HepG2 (cell line): ENCODE results near the gene YWHAH. TPM values are rescaled to one million over a fixed set of nuclear protein-coding genes. Genes with fewer than 3 reads are reported as not detected.
A peak's percentile ranks its signal among the peaks of the same experiment; 100 is the strongest.

Source experiments
- ATAC-seq: fragments of 200-7000 bp; cut with Tn5 transposase; 3 replicates; pipeline ENCODE4 v1.9.1; 2020; ENCODE audit warnings: mild to moderate bottlenecking, moderate library complexity
- BruUV-seq: library from RNA; stranded (reverse); fragments of 400-500 nt; replicated peaks from 2 replicates; lab custom pipeline; 2021; lab: Mats Ljungman, UMichigan
- CTCF ChIA-PET: fragments of 300-600 bp; formaldehyde crosslinking; extraction: SDS; loops from one replicate; lab custom pipeline; 2021; ENCODE audit warnings: low total read pairs, inconsistent platforms, low intra/inter-chr PET ratio; lab: Yijun Ruan, JAX
- POLR2A ChIA-PET: fragments of 350-600 bp; sonication (Branson Sonifier 250); formaldehyde crosslinking; loops from one replicate; lab custom pipeline; 2020; ENCODE audit warnings: antibody characterized with exemption, inconsistent platforms; lab: Yijun Ruan, JAX
- DNase-seq: peaks from one replicate; pipeline ENCODE4 v3.0.0-alpha.2; 2015; ENCODE audit warnings: low spot score
- FAIRE-seq: peaks from 3 replicates; lab custom pipeline; 2011; peaks lifted over from hg19 to GRCh38; lab: Jason Lieb, UNC
- H2AFZ ChIP-seq: one replicate; pipeline ENCODE4 v1.6.1; 2011; ENCODE audit warnings: low read length, inconsistent platforms
- H3K27ac ChIP-seq: fragments of 300-600 bp; 3 replicates; pipeline ENCODE4 v1.8.0; 2011; ENCODE audit warnings: mixed run types, mild to moderate bottlenecking, mixed read lengths, low read length, inconsistent platforms; ENCODE audit not compliant: insufficient read depth; ENCODE audit errors: extremely low read length
- H3K27me3 ChIP-seq, 2 experiments: fragments of 200-600 bp in 1 of 2; 2 replicates in 1 of 2; 3 replicates in 1 of 2; pipeline versions ENCODE4 v1.6.0 to v1.8.0; 2011; ENCODE audit warnings: low read length in 2 of 2, mild to moderate bottlenecking in 2 of 2, moderate library complexity in 2 of 2, inconsistent platforms in 1 of 2; ENCODE audit not compliant: insufficient read depth in 2 of 2, control insufficient read depth in 1 of 2
- H3K36me3 ChIP-seq, 2 experiments: fragments of 200-600 bp in 1 of 2; replicated peaks in 1 of 2; 2 replicates in 1 of 2; 3 replicates in 1 of 2; pipeline versions ENCODE4 v1.5.1 to v1.8.0; 2011; ENCODE audit warnings: low read length in 2 of 2, inconsistent platforms in 1 of 2; ENCODE audit not compliant: insufficient read depth in 2 of 2, control insufficient read depth in 1 of 2
- H3K4me1 ChIP-seq: 2 replicates; pipeline ENCODE4 v1.5.1; 2012; ENCODE audit warnings: low read length, inconsistent platforms; ENCODE audit not compliant: insufficient read depth
- H3K4me2 ChIP-seq: 2 replicates; pipeline ENCODE4 v1.6.0; 2011; ENCODE audit warnings: low read depth, low read length, inconsistent platforms
- H3K4me3 ChIP-seq, 3 experiments: fragments of 200-600 bp in 1 of 3; sonication (generic), shearing (Covaris generic) in 1 of 3; replicated peaks in 1 of 3; 2 replicates each; pipeline ENCODE4 v1.5.1; 2011 to 2016; ENCODE audit warnings: low read length in 3 of 3, inconsistent platforms in 2 of 3, low read depth in 2 of 3, mild to moderate bottlenecking in 2 of 3, control low read depth in 1 of 3, mixed read lengths in 1 of 3; ENCODE audit not compliant: insufficient read depth in 1 of 3
- H3K79me2 ChIP-seq: one replicate; pipeline ENCODE4 v1.6.1; 2011; ENCODE audit warnings: low read length, inconsistent platforms; ENCODE audit not compliant: insufficient read depth
- H3K9ac ChIP-seq: 2 replicates; pipeline ENCODE4 v1.6.0; 2011; ENCODE audit warnings: mild to moderate bottlenecking, low read depth, low read length, inconsistent platforms; ENCODE audit not compliant: insufficient read depth
- H3K9me3 ChIP-seq: 2 replicates; pipeline ENCODE4 v1.5.1; 2012; ENCODE audit warnings: mild to moderate bottlenecking, low read length
- H4K20me1 ChIP-seq: 2 replicates; pipeline ENCODE4 v1.6.0; 2011; ENCODE audit warnings: inconsistent platforms, mild to moderate bottlenecking, low read length, moderate library complexity; ENCODE audit not compliant: insufficient read depth
- ATF5 ChIP-seq: sonication (generic); formaldehyde crosslinking; IDR thresholded peaks from 2 replicates; pipeline ENCODE4 v1.4.0; 2020; ENCODE audit warnings: mild to moderate bottlenecking, low read depth, missing genetic modification reagents
- DPF2 ChIP-seq: sonication (generic); formaldehyde crosslinking; IDR thresholded peaks from 2 replicates; pipeline ENCODE4 v1.4.0; 2020; ENCODE audit warnings: mild to moderate bottlenecking, low read depth, missing genetic modification reagents, borderline replicate concordance
- FOXJ3 ChIP-seq: sonication (generic); formaldehyde crosslinking; IDR thresholded peaks from 2 replicates; pipeline ENCODE4 v1.4.0; 2020; ENCODE audit warnings: missing genetic modification reagents, mild to moderate bottlenecking, borderline replicate concordance
- GATA4 ChIP-seq: sonication (generic); IDR thresholded peaks from 2 replicates; pipeline ENCODE4 v1.6.1; 2016; ENCODE audit warnings: antibody characterized with exemption, low read depth, borderline replicate concordance
- GTF2F1 ChIP-seq: fragments of 150-350 bp; IDR thresholded peaks from 2 replicates; pipeline ENCODE4 v1.6.1; 2014; ENCODE audit warnings: low read length
- NCOR1 ChIP-seq: fragments of 200-600 bp; sonication (generic); IDR thresholded peaks from 2 replicates; pipeline ENCODE4 v1.7.0; 2017; ENCODE audit warnings: antibody characterized with exemption, low read length, borderline replicate concordance
- PTBP1 ChIP-seq: fragments of 200-400 bp; formaldehyde crosslinking; IDR thresholded peaks from 2 replicates; pipeline ENCODE4 v1.6.1; 2018; ENCODE audit warnings: low read length, low read depth; ENCODE audit not compliant: poor library complexity, severe bottlenecking
- REXO4 ChIP-seq: sonication (generic); formaldehyde crosslinking; IDR thresholded peaks from 2 replicates; pipeline ENCODE4 v1.8.0; 2022; ENCODE audit warnings: missing genetic modification reagents, mild to moderate bottlenecking, borderline replicate concordance
- SOX13 ChIP-seq, 3 experiments: fragments of 450-650 bp in 1 of 3; sonication (generic) in 1 of 3; formaldehyde crosslinking in 1 of 3; IDR thresholded peaks in 2 of 3; conservative IDR thresholded peaks in 1 of 3; 2 replicates each; pipeline versions ENCODE4 v1.5.0 to v1.6.1; 2016 to 2020; ENCODE audit warnings: antibody characterized with exemption in 1 of 3, mild to moderate bottlenecking in 1 of 3, missing compliant biosample characterization in 1 of 3, missing genetic modification reagents in 1 of 3, moderate library complexity in 1 of 3
- ZBTB42 ChIP-seq: sonication (generic); formaldehyde crosslinking; IDR thresholded peaks from 2 replicates; pipeline ENCODE4 v1.5.0; 2020; ENCODE audit warnings: mild to moderate bottlenecking, missing genetic modification reagents
- ZBTB7A ChIP-seq: sonication (generic); formaldehyde crosslinking; IDR thresholded peaks from 2 replicates; pipeline ENCODE4 v1.8.0; 2022; ENCODE audit warnings: mild to moderate bottlenecking, missing genetic modification reagents
- ZBTB7B ChIP-seq: sonication (generic); formaldehyde crosslinking; IDR thresholded peaks from 2 replicates; pipeline ENCODE4 v1.4.0; 2020; ENCODE audit warnings: missing genetic modification reagents
- ZNF605 ChIP-seq: sonication (generic); formaldehyde crosslinking; IDR thresholded peaks from 2 replicates; pipeline ENCODE4 v1.8.0; 2022; ENCODE audit warnings: mild to moderate bottlenecking, missing genetic modification reagents
- ZNF687 ChIP-seq: sonication (generic); formaldehyde crosslinking; IDR thresholded peaks from 2 replicates; pipeline ENCODE4 v1.5.1; 2020; ENCODE audit warnings: mild to moderate bottlenecking, missing genetic modification reagents, moderate library complexity
- ZNF709 ChIP-seq: sonication (generic); formaldehyde crosslinking; IDR thresholded peaks from 2 replicates; pipeline ENCODE4 v1.5.0; 2020; ENCODE audit warnings: mild to moderate bottlenecking, missing genetic modification reagents
- ZNF788 ChIP-seq: sonication (generic); formaldehyde crosslinking; IDR thresholded peaks from 2 replicates; pipeline ENCODE4 v1.5.0; 2020; ENCODE audit warnings: mild to moderate bottlenecking, missing genetic modification reagents, borderline replicate concordance
- ZNF841 ChIP-seq: sonication (generic); formaldehyde crosslinking; IDR thresholded peaks from 2 replicates; pipeline ENCODE4 v1.8.1; 2023; ENCODE audit warnings: missing genetic modification reagents, borderline replicate concordance
- WGBS: methylation state at CpG from one replicate; pipeline ENCODE4 v1.1.6; 2017; ENCODE audit warnings: low lambda C conversion rate; 5-methylcytosine and 5-hydroxymethylcytosine counted together
- in situ Hi-C: cut with HindIII; loops from 2 replicates; pipeline ENCODE4 v1.10.0; 2017; ENCODE audit warnings: low pct_unique_long_range_greater_than_20kb; ENCODE audit not compliant: extremely low pct_ligation_motif_present
- intact Hi-C: fragments of 100-400 bp; cut with micrococcal nuclease; formaldehyde crosslinking; loops from one replicate; pipeline ENCODE4 v1.10.0; 2022; ENCODE audit not compliant: unreplicated experiment
- polyA plus RNA-seq, 8 experiments: library from polyadenylated mRNA; depleted of rRNA in 3 of 8; stranded (reverse) in 7 of 8; unstranded in 1 of 8; fragments of >200 nt; fragmentation: Illumina TruSeq in 4 of 8; extraction: Trizol in 4 of 8; gene quantifications; 2 replicates each; pipeline versions ENCODE4 v1.2.1 to v1.2.3, GENCODE V29; 2011 to 2016; ENCODE audit warnings: low read depth in 4 of 8, missing spikeins in 1 of 8, mixed read lengths in 1 of 8; ENCODE audit not compliant: insufficient read depth in 1 of 8
- total RNA-seq, 5 experiments: library from RNA; depleted of rRNA; stranded (reverse); fragments of >200 nt; fragmentation: Illumina TruSeq; extraction: Trizol; gene quantifications; 2 replicates each; pipeline ENCODE4 v1.2.3, GENCODE V29; 2016; ENCODE audit warnings: low read depth in 1 of 5

YWHAH gene
- total and polyA plus RNA-seq, 2 of the 13 experiments (the other 11 are each of a cell fraction or from before 2014, with no cell fraction given), result 35.6 to 92.7 TPM

- TF ChIP-seq PTBP1 (no peak), ZNF687 (CRISPR knock-in tag) (peak; percentile 37), SOX13 (IDR thresholded peaks at IDR 0.05) (no peak), SOX13 (CRISPR knock-in tag; conservative IDR thresholded peaks at IDR 0.05 in 1 of 2, IDR thresholded peaks at IDR 0.05 in 1 of 2) (no peak)
These were observed 536 bp downstream of the YWHAH start (continued) for GRCh38 chr22:31944700-31945442.

DNA sequence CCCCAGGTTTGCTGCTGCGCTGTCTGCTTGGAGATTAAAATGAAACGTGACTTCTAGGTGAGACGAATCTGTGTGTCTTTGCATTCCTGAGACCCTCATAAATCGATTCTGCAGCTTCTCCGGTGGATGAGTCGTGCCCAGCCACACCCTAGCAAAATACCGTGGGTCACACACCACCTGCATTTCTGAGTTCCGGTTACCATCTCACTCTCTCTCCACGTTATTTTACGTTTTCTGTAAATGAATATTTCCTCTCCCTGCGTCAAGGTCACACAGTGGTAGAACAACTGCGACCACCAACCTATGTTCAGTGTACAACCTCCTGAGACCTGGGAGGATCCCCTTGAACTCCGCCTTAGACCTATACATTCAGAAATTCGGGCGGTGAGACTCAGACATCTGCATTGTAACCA lies 1.1 kb downstream of the YWHAH start:
- WGBS, result 1% methylated on average over 11 of the region's 15 CpGs
- peak overlapping the region; percentile 88 for H3K4me2 ChIP-seq
- in situ Hi-C loops (loop anchor here (5.0 to 10.0 kb wide), 2 partner anchors 73 to 191 kb away; partner anchors contain the start of genes DEPDC5 and PRR14L), intact Hi-C loops (no loop called here)
- FAIRE-seq (no peak), DNase-seq (no peak), ATAC-seq (no peak)
- no TSS peak for BruUV-seq
- peak overlapping the region; percentile 90 for H3K9ac ChIP-seq
- H3K36me3 ChIP-seq, result peaks cover 3 to 4% of the 10 kb centered on the region in 2 experiments
- H2AFZ ChIP-seq, result no peak overlapping the region
- ChIA-PET POLR2A (interaction anchor here (0.7 to 2.2 kb wide), 5 partner anchors 10 to 132 kb away, joined by 3 to 10 read pairs (median 4); no protein-coding TSS in a partner anchor), CTCF (interaction anchor here (2.5 kb wide), 1 partner anchor 73 kb away, joined by 9 read pairs; no protein-coding TSS in a partner anchor)
- peak overlapping the region; percentile 56 to 94 (median 94) for H3K4me3 ChIP-seq
- H4K20me1 ChIP-seq, result peaks cover 4% of the 10 kb centered on the region; the same call in 1 of the 2 replicates
- peaks cover 46% of the 10 kb centered on the region for H3K79me2 ChIP-seq
- H3K27me3 ChIP-seq, result no peaks in the 10 kb centered on the region; a peak in 1 of 5 replicates
- no peaks in the 10 kb centered on the region for H3K9me3 ChIP-seq
- peak overlapping the region; percentile 86 for H3K27ac ChIP-seq
- H3K4me1 ChIP-seq, result peaks cover 43% of the 10 kb centered on the region
- TF ChIP-seq FOXJ3 (CRISPR knock-in tag) (no peak), ZNF605 (CRISPR knock-in tag) (peak; percentile 50; the same call in 1 of the 2 replicates), ZBTB42 (0 out of 2 replicates have a peak, but pooled peaks have one; percentile 48), ZNF709 (CRISPR knock-in tag) (no peak), ZBTB7B (CRISPR knock-in tag) (0 out of 2 replicates have a peak, but pooled peaks have one; percentile 28), ZNF788 (no peak), GTF2F1 (no peak), ATF5 (CRISPR knock-in tag) (no peak), ZNF841 (no peak), REXO4 (no peak), NCOR1 (no peak), GATA4 (0 out of 2 replicates have a peak, but pooled peaks have one; percentile 5), DPF2 (CRISPR knock-in tag) (no peak), ZBTB7A (CRISPR knock-in tag) (no peak)
